ENCODE results near the gene SLC43A2. TPM values are rescaled to one million over a fixed set of nuclear protein-coding genes. Genes with fewer than 3 reads are reported as not detected.

Gene SLC43A2
- polyA plus RNA-seq, 1 donor from 2014 or later = 60.1 TPM

DNA sequence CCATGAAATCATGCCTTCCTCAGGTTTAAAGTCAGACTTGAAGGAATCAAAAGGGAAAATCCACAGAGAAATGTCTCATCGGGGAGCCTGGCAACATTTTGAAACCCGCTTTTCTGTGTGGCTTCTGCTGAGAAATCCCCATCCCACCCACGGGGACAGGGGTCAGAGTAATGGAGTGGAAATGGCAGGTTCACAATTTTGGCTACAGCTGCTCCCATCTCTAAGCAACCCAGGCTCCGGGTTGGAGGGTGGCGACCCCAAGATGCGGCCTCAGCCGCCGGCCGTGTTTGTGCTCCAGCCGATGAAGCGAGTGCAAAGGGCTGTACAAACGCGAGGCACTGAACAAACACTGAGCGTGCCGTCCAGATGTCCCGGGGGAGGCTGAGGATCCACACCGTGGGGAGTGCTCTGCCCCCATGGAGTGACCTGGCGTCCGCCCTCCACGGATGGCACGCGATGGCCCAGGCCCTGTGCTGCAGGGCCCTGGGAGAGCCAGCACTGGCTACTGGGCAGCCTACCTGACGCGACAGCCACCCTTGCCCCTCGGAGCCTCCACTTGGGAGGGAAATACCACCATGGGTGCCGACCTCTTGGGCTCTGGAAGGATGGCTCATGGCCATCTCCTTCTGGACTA lies 22.2 kb downstream of the SLC43A2 start:
- Histone ChIP-seq H3K4me2 (ENCODE audit: low read length) (no peak overlapping the region), H3K4me3 (ENCODE audit: low read length) (no peak overlapping the region), H2AFZ (ENCODE audit: low read depth, low read length) (no peak overlapping the region), H3K9ac (ENCODE audit: low read length) (no peak overlapping the region), H3K79me2 (replicated peaks; ENCODE audit: insufficient read depth, low read length) (no peaks in the 10 kb centered on the region), H3K27ac (ENCODE audit: low read length) (no peak overlapping the region), H4K20me1 (ENCODE audit: insufficient read depth) (no peaks in the 10 kb centered on the region), H3K36me3 (ENCODE audit: insufficient read depth, low read length) (peaks cover 8% of the 10 kb centered on the region), H3F3A (ENCODE audit: insufficient read depth, low read length, poor library complexity, severe bottlenecking) (no peaks in the 10 kb centered on the region), H3K27me3 (ENCODE audit: insufficient read depth, low read depth, low read length) (no peaks in the 10 kb centered on the region), H3K9me3 (ENCODE audit: low read length) (peaks cover 6% of the 10 kb centered on the region), H3K9me2 (ENCODE audit: insufficient read depth, low read length) (no peaks in the 10 kb centered on the region)
- no peak for TF ChIP-seq EZH2 (IDR thresholded peaks at IDR 0.05; ENCODE audit: borderline replicate concordance, insufficient read depth, low read length, poor library complexity, severe bottlenecking)

DNA sequence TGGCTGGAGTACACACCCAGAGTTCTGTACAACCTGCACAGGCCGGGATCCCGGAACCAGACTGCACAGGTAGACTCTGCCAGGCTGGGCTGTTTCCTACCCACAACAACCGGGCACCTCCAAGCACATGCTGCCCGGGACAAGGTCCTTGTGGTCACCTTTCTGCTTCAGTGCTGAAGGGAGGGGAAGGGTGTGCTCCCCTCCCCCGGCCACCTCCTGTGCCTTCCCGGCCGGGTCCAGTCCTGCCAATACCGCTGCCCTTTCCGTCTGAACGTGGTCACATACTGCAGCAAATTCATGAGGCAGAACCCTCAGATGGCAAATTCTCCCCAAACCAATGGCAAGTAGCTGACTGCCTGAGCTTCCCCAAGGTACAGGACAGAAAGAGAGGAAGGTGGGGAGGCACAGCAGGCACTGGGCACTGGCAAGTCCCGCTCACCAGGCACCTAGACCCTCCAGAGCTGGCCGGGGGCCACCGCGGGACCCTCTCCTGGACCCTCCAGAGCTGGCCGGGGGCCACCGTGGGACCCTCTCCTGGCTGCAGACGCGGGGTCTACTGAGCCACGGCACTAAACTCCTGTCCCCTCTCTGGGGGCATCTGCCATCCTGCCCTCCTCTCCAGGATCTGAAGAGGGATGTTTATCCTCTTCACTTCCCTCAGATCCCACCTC lies 22.8 kb downstream of the SLC43A2 start:
- H3K4me3 ChIP-seq (ENCODE audit: low read length) = no peak overlapping the region
- no peak overlapping the region for H2AFZ ChIP-seq (ENCODE audit: low read depth, low read length)
- H3K9me3 ChIP-seq (ENCODE audit: low read length) = peaks cover 11% of the 10 kb centered on the region
- no peaks in the 10 kb centered on the region for H3K9me2 ChIP-seq (ENCODE audit: insufficient read depth, low read length)
- no peaks in the 10 kb centered on the region for H3K79me2 ChIP-seq (replicated peaks; ENCODE audit: insufficient read depth, low read length)
- H3K27ac ChIP-seq (ENCODE audit: low read length) = no peak overlapping the region
- TF ChIP-seq MXI1 (conservative IDR thresholded peaks at IDR 0.05; ENCODE audit: poor library complexity, severe bottlenecking) (no peak), EP300 (conservative IDR thresholded peaks at IDR 0.05; ENCODE audit: poor library complexity, severe bottlenecking) (no peak), TAF1 (IDR thresholded peaks at IDR 0.05; ENCODE audit: low read depth) (no peak), EZH2 (IDR thresholded peaks at IDR 0.05; ENCODE audit: borderline replicate concordance, insufficient read depth, low read length, poor library complexity, severe bottlenecking) (no peak), SMC3 (conservative IDR thresholded peaks at IDR 0.05; ENCODE audit: poor library complexity) (no peak), POLR2AphosphoS5 (IDR thresholded peaks at IDR 0.05) (no peak), RAD21 (conservative IDR thresholded peaks at IDR 0.05) (no peak)
- TF ChIP-seq, protein P1, sequence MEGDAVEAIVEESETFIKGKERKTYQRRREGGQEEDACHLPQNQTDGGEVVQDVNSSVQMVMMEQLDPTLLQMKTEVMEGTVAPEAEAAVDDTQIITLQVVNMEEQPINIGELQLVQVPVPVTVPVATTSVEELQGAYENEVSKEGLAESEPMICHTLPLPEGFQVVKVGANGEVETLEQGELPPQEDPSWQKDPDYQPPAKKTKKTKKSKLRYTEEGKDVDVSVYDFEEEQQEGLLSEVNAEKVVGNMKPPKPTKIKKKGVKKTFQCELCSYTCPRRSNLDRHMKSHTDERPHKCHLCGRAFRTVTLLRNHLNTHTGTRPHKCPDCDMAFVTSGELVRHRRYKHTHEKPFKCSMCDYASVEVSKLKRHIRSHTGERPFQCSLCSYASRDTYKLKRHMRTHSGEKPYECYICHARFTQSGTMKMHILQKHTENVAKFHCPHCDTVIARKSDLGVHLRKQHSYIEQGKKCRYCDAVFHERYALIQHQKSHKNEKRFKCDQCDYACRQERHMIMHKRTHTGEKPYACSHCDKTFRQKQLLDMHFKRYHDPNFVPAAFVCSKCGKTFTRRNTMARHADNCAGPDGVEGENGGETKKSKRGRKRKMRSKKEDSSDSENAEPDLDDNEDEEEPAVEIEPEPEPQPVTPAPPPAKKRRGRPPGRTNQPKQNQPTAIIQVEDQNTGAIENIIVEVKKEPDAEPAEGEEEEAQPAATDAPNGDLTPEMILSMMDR (IDR thresholded peaks at IDR 0.05; ENCODE audit: poor library complexity, severe bottlenecking) = no peak
- TF ChIP-seq, protein P2, sequence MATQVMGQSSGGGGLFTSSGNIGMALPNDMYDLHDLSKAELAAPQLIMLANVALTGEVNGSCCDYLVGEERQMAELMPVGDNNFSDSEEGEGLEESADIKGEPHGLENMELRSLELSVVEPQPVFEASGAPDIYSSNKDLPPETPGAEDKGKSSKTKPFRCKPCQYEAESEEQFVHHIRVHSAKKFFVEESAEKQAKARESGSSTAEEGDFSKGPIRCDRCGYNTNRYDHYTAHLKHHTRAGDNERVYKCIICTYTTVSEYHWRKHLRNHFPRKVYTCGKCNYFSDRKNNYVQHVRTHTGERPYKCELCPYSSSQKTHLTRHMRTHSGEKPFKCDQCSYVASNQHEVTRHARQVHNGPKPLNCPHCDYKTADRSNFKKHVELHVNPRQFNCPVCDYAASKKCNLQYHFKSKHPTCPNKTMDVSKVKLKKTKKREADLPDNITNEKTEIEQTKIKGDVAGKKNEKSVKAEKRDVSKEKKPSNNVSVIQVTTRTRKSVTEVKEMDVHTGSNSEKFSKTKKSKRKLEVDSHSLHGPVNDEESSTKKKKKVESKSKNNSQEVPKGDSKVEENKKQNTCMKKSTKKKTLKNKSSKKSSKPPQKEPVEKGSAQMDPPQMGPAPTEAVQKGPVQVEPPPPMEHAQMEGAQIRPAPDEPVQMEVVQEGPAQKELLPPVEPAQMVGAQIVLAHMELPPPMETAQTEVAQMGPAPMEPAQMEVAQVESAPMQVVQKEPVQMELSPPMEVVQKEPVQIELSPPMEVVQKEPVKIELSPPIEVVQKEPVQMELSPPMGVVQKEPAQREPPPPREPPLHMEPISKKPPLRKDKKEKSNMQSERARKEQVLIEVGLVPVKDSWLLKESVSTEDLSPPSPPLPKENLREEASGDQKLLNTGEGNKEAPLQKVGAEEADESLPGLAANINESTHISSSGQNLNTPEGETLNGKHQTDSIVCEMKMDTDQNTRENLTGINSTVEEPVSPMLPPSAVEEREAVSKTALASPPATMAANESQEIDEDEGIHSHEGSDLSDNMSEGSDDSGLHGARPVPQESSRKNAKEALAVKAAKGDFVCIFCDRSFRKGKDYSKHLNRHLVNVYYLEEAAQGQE (IDR thresholded peaks at IDR 0.05; ENCODE audit: borderline replicate concordance) = no peak
- H3K27me3 ChIP-seq (ENCODE audit: insufficient read depth, low read depth, low read length) = no peaks in the 10 kb centered on the region
- no peaks in the 10 kb centered on the region for H4K20me1 ChIP-seq (ENCODE audit: insufficient read depth)
- no peak overlapping the region for H3K4me2 ChIP-seq (ENCODE audit: low read length)
- H3K36me3 ChIP-seq (ENCODE audit: insufficient read depth, low read length) = peaks cover 10% of the 10 kb centered on the region
- H3F3A ChIP-seq (ENCODE audit: insufficient read depth, low read length, poor library complexity, severe bottlenecking) = no peaks in the 10 kb centered on the region
- no peak overlapping the region for H3K9ac ChIP-seq (ENCODE audit: low read length)
